GM21576 (cell line): Measurements from ENCODE around the gene HCFC2.

Experiments used
- ATAC-seq: cut with Tn5 transposase; IDR thresholded peaks from one replicate; pipeline ENCODE4 v1.9.1; 2021; ENCODE audit warnings: mild to moderate bottlenecking, moderate library complexity; ENCODE audit not compliant: unreplicated experiment

Gene HCFC2

DNA sequence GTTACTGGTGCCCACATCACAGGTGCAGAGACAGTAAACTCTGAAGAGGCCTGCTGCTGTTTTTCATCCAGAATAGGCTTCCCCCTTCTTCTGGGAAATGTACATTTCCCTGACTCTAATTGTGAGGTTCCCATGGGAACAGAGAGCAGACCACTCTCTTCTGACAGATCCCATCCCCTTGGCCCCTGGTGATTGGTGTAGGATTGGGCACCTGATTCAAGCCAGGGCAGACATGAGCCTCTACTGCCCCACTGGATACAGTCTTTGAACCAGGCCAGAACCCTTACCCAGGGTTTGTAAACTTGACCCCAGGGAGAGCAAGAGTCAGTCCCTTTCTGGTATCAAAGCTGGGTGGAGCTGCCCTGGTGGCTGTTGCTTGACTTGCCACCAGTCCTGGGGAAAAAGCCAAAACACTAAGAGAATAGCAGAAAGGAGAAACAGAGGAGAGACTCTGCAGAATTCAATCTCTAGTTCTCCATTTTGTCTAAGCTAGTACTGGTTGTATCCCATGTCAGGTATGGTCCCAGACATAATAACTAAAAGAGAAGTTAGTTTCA lies 88.4 kb downstream of the HCFC2 start:
- ATAC-seq: no peak

DNA sequence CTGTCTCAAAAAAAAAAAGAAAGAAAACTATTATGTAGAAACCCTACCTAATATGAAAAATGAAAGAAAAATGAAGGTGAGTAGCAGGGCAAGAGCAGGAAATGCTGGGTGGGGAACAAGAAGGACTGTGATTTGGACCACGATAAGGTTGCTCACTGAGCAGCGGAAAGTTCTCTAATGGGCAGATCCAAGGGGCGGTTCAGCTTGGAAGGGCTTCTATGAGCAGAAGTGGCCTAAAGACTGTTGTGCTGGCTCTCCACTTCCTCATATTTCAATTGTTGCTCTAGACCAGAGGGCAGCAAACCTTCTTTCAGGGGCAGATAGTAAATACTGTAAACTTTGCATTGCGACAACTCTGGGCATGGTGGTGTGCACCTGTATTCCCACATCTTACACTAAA lies 90.0 kb downstream of the HCFC2 start:
- no peak for ATAC-seq

DNA sequence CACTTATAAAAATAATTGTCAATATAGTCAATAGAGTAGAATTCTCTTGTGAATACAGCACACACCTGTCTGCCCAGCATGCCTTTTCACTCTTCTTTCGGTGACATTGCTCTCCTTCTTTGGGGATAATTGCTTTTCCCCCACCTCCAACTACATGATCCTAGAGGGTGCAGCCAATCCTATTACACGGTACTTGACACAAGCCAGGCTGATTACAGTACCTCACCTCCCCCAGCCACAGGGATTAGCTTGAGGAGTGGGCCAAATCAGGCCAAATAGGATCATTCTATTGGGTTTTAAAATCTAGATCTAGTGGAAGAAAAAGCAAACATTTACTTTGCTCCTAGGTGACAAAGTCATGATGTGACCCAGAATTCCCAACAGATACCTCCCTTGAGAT lies 90.5 kb downstream of the HCFC2 start:
- no peak for ATAC-seq
